Putamen (tissue), 1 donor: ENCODE results near the gene CIAO2B.

Source experiments
- DNase-seq: peaks from one replicate; pipeline ENCODE4 v3.0.0-alpha.2; 2016; ENCODE audit warnings: low spot score

The CIAO2B gene

GRCh38 chr16:66886321-66886720, 47.9 kb downstream of the CIAO2B start:
- DNase-seq: no peak

- no peak for DNase-seq
Observed at GRCh38 chr16:66885491-66885890, 48.7 kb downstream of the CIAO2B start.

DNA sequence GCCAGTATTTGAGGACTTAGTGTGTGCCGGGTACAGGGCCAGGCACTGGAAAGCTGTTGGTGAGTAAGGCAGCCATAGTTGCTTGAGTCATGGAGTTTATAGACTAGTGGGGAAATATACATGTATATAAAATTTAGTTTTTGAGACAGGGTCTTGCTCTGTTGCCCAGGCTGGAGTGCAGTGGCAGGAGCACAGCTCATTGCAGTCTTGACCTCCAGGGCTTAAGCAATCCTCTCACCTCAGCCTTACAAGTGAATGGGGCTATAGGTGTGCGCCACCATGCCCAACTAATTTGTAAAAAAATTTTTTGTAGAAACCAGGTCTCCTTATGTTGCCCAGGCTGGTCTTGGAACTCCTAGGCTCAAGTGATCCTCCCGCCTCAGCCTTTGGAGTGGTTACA, 51.5 kb downstream of the CIAO2B start:
- DNase-seq: no peak
